Hepatocyte (in vitro differentiated cells): ENCODE data around the gene PLEKHF1. TPM values are rescaled to one million over a fixed set of nuclear protein-coding genes. Genes with fewer than 3 reads are reported as not detected.

Experiments
- DNase-seq: peaks from one replicate; pipeline ENCODE4 v3.0.0-alpha.2; 2016; ENCODE audit warnings: low spot score
- H2AFZ ChIP-seq: fragments of 200-600 bp; sonication (generic); 2 replicates; pipeline ENCODE4 v1.6.0; 2016; ENCODE audit warnings: antibody characterized with exemption, mild to moderate bottlenecking
- H3K27ac ChIP-seq: fragments of 200-600 bp; sonication (generic); 2 replicates; pipeline ENCODE4 v1.5.1; 2016; ENCODE audit warnings: mild to moderate bottlenecking
- H3K27me3 ChIP-seq: fragments of 200-600 bp; sonication (generic); 2 replicates; pipeline ENCODE4 v1.6.1; 2016
- H3K36me3 ChIP-seq: fragments of 200-600 bp; sonication (generic); replicated peaks from 2 replicates; pipeline ENCODE4 v1.5.1; 2016; ENCODE audit warnings: low read depth; ENCODE audit not compliant: insufficient read depth
- H3K4me1 ChIP-seq: fragments of 200-600 bp; sonication (generic); 2 replicates; pipeline ENCODE4 v1.5.1; 2016; ENCODE audit warnings: mild to moderate bottlenecking, moderate library complexity; ENCODE audit not compliant: insufficient read depth
- H3K4me2 ChIP-seq: fragments of 200-600 bp; sonication (generic); 2 replicates; pipeline ENCODE4 v1.6.0; 2016
- H3K4me3 ChIP-seq: fragments of 200-600 bp; sonication (generic); 2 replicates; pipeline ENCODE4 v1.5.1; 2016; ENCODE audit warnings: mild to moderate bottlenecking
- H3K79me2 ChIP-seq: fragments of 200-600 bp; sonication (generic); 2 replicates; pipeline ENCODE4 v1.6.0; 2017; ENCODE audit warnings: mild to moderate bottlenecking
- H3K9me2 ChIP-seq: fragments of 200-600 bp; sonication (generic); replicated peaks from 2 replicates; pipeline ENCODE4 v1.6.0; 2017; ENCODE audit warnings: mild to moderate bottlenecking; ENCODE audit not compliant: insufficient read depth
- H3K9me3 ChIP-seq: fragments of 200-600 bp; sonication (generic); 2 replicates; pipeline ENCODE4 v1.5.1; 2016; ENCODE audit warnings: low read depth, mild to moderate bottlenecking
- H4K20me1 ChIP-seq: fragments of 200-600 bp; sonication (generic); 2 replicates; pipeline ENCODE4 v1.6.0; 2016; ENCODE audit warnings: mild to moderate bottlenecking; ENCODE audit not compliant: insufficient read depth, poor library complexity, severe bottlenecking
- EZH2 ChIP-seq: fragments of 200-600 bp; sonication (generic); IDR thresholded peaks from 2 replicates; pipeline ENCODE4 v1.6.1; 2016; ENCODE audit warnings: antibody characterized with exemption, mild to moderate bottlenecking, borderline replicate concordance
- EZH2phosphoT487 ChIP-seq: fragments of 200-600 bp; sonication (generic); IDR thresholded peaks from one replicate; pipeline ENCODE4 v1.6.1; 2018; ENCODE audit warnings: antibody characterized with exemption, mild to moderate bottlenecking, low read depth, moderate library complexity; ENCODE audit not compliant: unreplicated experiment, severe bottlenecking
- WGBS: methylation state at CpG from one replicate; pipeline ENCODE4 v1.1.6; 2016; ENCODE audit warnings: low lambda C conversion rate; ENCODE audit errors: missing lambda C conversion rate; 5-methylcytosine and 5-hydroxymethylcytosine counted together
- polyA plus RNA-seq: library from polyadenylated mRNA; unstranded; fragments of >200 nt; fragmentation: Nextera tagmentation; extraction: Ambion mirVana; gene quantifications from 2 replicates; pipeline ENCODE4 v1.2.1, GENCODE V29; 2016
- total RNA-seq: library from RNA; depleted of rRNA; stranded (reverse); fragments of >200 nt; gene quantifications from 2 replicates; pipeline ENCODE4 v1.2.3, GENCODE V29; 2014
- TF ChIP-seq, protein P1 (sequence below): fragments of 200-600 bp; sonication (generic); IDR thresholded peaks from 2 replicates; pipeline ENCODE4 v1.5.1; 2016; ENCODE audit warnings: antibody characterized with exemption, mild to moderate bottlenecking; ENCODE audit not compliant: poor library complexity

PLEKHF1 gene
- total and polyA plus RNA-seq, 2 experiments from 2014 or later: 2.4 to 2.7 TPM

DNA sequence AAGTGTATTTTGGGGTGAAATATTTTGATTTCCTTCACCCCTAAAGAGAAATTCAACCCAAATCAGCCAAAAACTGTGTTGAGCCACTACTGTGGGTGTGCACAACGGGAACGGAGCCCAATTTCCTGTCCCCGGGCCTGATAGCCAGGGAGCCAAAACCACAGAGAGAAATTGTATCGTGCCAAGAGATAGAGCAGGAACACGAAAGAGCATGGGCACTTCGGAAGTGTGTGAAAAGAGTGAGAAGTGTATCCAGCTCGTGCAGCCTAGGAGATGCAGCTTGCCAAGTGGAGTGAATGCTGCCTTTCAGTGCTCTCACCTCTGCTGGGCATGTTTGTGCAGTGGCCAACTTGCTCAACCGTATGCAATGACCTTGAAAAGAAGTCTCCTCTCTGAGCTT is 19.4 kb upstream of the PLEKHF1 start:
- Histone ChIP-seq H3K79me2 (no peaks in the 10 kb centered on the region), H3K4me2 (no peak overlapping the region), H4K20me1 (no peaks in the 10 kb centered on the region), H2AFZ (no peak overlapping the region), H3K27ac (no peak overlapping the region), H3K27me3 (peaks cover 6% of the 10 kb centered on the region), H3K4me1 (no peaks in the 10 kb centered on the region), H3K4me3 (no peak overlapping the region), H3K9me3 (no peaks in the 10 kb centered on the region), H3K9me2 (no peaks in the 10 kb centered on the region), H3K36me3 (no peaks in the 10 kb centered on the region)
- DNase-seq: no peak
- WGBS: 57% methylated on average over 8 of the region's 8 CpGs
- no peak for TF ChIP-seq EZH2
- TF ChIP-seq, protein P1, sequence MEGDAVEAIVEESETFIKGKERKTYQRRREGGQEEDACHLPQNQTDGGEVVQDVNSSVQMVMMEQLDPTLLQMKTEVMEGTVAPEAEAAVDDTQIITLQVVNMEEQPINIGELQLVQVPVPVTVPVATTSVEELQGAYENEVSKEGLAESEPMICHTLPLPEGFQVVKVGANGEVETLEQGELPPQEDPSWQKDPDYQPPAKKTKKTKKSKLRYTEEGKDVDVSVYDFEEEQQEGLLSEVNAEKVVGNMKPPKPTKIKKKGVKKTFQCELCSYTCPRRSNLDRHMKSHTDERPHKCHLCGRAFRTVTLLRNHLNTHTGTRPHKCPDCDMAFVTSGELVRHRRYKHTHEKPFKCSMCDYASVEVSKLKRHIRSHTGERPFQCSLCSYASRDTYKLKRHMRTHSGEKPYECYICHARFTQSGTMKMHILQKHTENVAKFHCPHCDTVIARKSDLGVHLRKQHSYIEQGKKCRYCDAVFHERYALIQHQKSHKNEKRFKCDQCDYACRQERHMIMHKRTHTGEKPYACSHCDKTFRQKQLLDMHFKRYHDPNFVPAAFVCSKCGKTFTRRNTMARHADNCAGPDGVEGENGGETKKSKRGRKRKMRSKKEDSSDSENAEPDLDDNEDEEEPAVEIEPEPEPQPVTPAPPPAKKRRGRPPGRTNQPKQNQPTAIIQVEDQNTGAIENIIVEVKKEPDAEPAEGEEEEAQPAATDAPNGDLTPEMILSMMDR: no peak
- TF ChIP-seq EZH2phosphoT487: no peak

DNA sequence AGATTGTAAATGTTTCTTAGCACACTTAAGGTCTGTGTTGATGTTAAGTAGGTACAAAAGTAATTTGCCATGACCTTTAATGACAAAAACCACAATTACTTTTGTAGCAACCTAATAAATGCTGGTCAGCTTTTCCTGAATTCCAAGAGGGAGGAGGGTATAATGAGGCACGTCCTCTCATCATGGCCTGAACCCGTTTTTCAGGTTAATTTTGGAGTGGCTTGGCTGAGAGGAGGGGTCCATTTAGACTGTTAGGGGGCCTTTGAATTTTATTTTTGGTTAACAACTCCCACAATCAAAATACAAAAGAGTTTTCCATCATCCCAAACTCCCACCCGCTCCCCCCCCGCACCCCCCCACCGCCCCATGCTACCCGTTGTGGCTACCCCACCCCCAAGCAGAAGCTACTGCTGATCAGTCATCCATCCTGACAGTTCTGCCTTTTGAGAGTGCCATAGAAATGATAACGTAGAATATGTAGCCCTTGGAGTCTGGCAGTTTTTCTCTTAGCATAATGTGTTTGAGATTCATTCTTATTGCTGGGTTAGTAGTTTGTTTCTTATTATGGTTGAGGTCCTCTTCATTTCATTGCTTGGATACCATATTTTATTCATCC is 14.4 kb upstream of the PLEKHF1 start:
- no peaks in the 10 kb centered on the region for H4K20me1 ChIP-seq
- no peaks in the 10 kb centered on the region for H3K9me2 ChIP-seq
- no peaks in the 10 kb centered on the region for H3K79me2 ChIP-seq
- no peaks in the 10 kb centered on the region for H3K9me3 ChIP-seq
- no peak overlapping the region for H3K27ac ChIP-seq
- no peaks in the 10 kb centered on the region for H3K36me3 ChIP-seq
- no peak for DNase-seq
- H3K4me2 ChIP-seq: no peak overlapping the region
- no peak overlapping the region for H2AFZ ChIP-seq
- WGBS: 66% methylated on average over 3 of the region's 7 CpGs
- H3K4me1 ChIP-seq: no peaks in the 10 kb centered on the region
- no peak overlapping the region for H3K4me3 ChIP-seq
- no peak for TF ChIP-seq EZH2phosphoT487
- peaks cover 9% of the 10 kb centered on the region for H3K27me3 ChIP-seq

DNA sequence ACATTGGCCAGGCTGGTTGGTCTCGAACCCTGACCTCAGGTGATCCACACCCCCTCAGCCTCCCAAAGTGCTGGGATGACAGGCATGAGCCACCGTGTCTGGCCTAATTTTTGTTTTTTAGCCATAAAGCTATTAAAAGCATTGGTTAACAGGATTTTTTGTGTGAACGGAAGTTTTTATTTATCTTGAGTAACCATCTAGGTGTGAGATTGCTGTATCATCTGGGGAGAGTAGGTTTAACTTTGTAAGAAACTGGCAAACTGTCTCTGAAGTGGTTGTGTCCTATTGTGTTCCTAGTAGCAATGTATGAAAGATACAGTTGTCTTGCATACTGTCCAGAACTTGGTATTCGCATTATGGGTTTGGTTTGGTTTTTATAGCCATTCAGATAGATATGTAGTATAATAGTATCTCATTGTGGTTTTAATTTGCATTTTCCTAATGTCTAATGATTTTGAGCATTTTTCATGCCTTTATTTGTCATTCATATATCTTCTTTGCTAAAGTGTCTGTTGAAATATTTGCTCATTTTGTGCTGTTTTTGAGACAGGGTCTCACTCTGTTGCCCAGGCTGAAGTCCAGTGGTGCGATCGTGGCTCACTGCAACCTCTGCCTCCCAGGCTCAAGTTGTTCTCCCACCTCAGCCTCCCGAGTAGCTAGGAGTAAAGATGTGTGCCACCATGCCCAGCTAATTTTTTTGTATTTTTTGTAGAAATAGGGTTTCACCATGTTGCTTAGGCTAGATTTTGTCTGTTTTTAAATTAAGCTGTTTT is 13.5 kb upstream of the PLEKHF1 start:
- DNase-seq: no peak
- TF ChIP-seq, protein P1: no peak
- TF ChIP-seq EZH2: no peak
- TF ChIP-seq EZH2phosphoT487: no peak
- Histone ChIP-seq H3K27ac (no peak overlapping the region), H3K9me2 (no peaks in the 10 kb centered on the region), H3K4me1 (no peaks in the 10 kb centered on the region), H3K4me2 (no peak overlapping the region), H3K36me3 (no peaks in the 10 kb centered on the region), H4K20me1 (no peaks in the 10 kb centered on the region), H3K4me3 (no peak overlapping the region), H3K79me2 (no peaks in the 10 kb centered on the region), H3K27me3 (peaks cover 9% of the 10 kb centered on the region), H3K9me3 (no peaks in the 10 kb centered on the region), H2AFZ (no peak overlapping the region)
- WGBS: 90% methylated on average over 7 of the region's 7 CpGs

DNA sequence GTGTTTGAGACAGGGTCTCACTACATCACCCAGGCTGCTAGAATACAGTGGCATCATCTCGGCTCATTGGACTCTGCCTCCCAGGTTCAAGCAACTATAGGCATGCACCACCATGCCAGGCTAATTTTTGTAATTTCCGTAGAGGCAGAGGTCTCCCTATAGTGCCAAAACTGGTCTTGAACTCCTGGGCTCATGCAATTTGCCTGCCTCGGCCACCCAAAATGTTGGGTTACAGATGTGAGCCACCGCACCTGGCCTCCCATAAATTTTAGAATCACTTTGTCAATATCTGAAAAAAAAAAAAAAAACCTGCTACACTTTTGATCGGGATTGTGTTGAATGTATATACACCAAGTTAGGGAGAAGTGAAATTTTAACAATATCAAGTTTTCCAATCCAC is 11.9 kb upstream of the PLEKHF1 start:
- no peak for DNase-seq
- H3K9me3 ChIP-seq: no peaks in the 10 kb centered on the region
- no peaks in the 10 kb centered on the region for H3K36me3 ChIP-seq
- H4K20me1 ChIP-seq: no peaks in the 10 kb centered on the region
- 93% methylated on average over 5 of the region's 5 CpGs for WGBS
- H2AFZ ChIP-seq: no peak overlapping the region
- H3K79me2 ChIP-seq: no peaks in the 10 kb centered on the region
- no peak overlapping the region for H3K4me2 ChIP-seq
- TF ChIP-seq, protein P1: no peak
- TF ChIP-seq EZH2phosphoT487: no peak
- TF ChIP-seq EZH2: no peak
- no peak overlapping the region for H3K27ac ChIP-seq
- H3K4me3 ChIP-seq: no peak overlapping the region
- H3K9me2 ChIP-seq: no peaks in the 10 kb centered on the region
- H3K27me3 ChIP-seq: peaks cover 9% of the 10 kb centered on the region
- no peaks in the 10 kb centered on the region for H3K4me1 ChIP-seq
